ENCODE measurements around the gene ZFP36L2. TPM values are rescaled to one million over a fixed set of nuclear protein-coding genes. Genes with fewer than 3 reads are reported as not detected.

ZFP36L2 gene
- total and polyA plus RNA-seq, 9 of the 15 experiments (the other 6 are each of a cell fraction or from before 2014, with no cell fraction given): 4.1 to 60.6 (median 20.3) TPM

GRCh38 chr2:43226955-43227829 is 786 bp upstream of the ZFP36L2 start (continued):
- TF ChIP-seq, protein P1, sequence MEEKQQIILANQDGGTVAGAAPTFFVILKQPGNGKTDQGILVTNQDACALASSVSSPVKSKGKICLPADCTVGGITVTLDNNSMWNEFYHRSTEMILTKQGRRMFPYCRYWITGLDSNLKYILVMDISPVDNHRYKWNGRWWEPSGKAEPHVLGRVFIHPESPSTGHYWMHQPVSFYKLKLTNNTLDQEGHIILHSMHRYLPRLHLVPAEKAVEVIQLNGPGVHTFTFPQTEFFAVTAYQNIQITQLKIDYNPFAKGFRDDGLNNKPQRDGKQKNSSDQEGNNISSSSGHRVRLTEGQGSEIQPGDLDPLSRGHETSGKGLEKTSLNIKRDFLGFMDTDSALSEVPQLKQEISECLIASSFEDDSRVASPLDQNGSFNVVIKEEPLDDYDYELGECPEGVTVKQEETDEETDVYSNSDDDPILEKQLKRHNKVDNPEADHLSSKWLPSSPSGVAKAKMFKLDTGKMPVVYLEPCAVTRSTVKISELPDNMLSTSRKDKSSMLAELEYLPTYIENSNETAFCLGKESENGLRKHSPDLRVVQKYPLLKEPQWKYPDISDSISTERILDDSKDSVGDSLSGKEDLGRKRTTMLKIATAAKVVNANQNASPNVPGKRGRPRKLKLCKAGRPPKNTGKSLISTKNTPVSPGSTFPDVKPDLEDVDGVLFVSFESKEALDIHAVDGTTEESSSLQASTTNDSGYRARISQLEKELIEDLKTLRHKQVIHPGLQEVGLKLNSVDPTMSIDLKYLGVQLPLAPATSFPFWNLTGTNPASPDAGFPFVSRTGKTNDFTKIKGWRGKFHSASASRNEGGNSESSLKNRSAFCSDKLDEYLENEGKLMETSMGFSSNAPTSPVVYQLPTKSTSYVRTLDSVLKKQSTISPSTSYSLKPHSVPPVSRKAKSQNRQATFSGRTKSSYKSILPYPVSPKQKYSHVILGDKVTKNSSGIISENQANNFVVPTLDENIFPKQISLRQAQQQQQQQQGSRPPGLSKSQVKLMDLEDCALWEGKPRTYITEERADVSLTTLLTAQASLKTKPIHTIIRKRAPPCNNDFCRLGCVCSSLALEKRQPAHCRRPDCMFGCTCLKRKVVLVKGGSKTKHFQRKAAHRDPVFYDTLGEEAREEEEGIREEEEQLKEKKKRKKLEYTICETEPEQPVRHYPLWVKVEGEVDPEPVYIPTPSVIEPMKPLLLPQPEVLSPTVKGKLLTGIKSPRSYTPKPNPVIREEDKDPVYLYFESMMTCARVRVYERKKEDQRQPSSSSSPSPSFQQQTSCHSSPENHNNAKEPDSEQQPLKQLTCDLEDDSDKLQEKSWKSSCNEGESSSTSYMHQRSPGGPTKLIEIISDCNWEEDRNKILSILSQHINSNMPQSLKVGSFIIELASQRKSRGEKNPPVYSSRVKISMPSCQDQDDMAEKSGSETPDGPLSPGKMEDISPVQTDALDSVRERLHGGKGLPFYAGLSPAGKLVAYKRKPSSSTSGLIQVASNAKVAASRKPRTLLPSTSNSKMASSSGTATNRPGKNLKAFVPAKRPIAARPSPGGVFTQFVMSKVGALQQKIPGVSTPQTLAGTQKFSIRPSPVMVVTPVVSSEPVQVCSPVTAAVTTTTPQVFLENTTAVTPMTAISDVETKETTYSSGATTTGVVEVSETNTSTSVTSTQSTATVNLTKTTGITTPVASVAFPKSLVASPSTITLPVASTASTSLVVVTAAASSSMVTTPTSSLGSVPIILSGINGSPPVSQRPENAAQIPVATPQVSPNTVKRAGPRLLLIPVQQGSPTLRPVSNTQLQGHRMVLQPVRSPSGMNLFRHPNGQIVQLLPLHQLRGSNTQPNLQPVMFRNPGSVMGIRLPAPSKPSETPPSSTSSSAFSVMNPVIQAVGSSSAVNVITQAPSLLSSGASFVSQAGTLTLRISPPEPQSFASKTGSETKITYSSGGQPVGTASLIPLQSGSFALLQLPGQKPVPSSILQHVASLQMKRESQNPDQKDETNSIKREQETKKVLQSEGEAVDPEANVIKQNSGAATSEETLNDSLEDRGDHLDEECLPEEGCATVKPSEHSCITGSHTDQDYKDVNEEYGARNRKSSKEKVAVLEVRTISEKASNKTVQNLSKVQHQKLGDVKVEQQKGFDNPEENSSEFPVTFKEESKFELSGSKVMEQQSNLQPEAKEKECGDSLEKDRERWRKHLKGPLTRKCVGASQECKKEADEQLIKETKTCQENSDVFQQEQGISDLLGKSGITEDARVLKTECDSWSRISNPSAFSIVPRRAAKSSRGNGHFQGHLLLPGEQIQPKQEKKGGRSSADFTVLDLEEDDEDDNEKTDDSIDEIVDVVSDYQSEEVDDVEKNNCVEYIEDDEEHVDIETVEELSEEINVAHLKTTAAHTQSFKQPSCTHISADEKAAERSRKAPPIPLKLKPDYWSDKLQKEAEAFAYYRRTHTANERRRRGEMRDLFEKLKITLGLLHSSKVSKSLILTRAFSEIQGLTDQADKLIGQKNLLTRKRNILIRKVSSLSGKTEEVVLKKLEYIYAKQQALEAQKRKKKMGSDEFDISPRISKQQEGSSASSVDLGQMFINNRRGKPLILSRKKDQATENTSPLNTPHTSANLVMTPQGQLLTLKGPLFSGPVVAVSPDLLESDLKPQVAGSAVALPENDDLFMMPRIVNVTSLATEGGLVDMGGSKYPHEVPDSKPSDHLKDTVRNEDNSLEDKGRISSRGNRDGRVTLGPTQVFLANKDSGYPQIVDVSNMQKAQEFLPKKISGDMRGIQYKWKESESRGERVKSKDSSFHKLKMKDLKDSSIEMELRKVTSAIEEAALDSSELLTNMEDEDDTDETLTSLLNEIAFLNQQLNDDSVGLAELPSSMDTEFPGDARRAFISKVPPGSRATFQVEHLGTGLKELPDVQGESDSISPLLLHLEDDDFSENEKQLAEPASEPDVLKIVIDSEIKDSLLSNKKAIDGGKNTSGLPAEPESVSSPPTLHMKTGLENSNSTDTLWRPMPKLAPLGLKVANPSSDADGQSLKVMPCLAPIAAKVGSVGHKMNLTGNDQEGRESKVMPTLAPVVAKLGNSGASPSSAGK (IDR thresholded peaks at IDR 0.05): no peak
- no peak for TF ChIP-seq ZNF512 (tag; IDR thresholded peaks at IDR 0.05)
- no peak for TF ChIP-seq KDM2B (CRISPR knock-in tag; IDR thresholded peaks at IDR 0.05)
- TF ChIP-seq ZNF197 (CRISPR knock-in tag; IDR thresholded peaks at IDR 0.05; ENCODE audit: low read depth): no peak
- no peak for TF ChIP-seq BCOR (IDR thresholded peaks at IDR 0.05)
- TF ChIP-seq CREBBP (IDR thresholded peaks at IDR 0.05; ENCODE audit: low read depth, low read length): no peak
- TF ChIP-seq TSC22D4 (tag; IDR thresholded peaks at IDR 0.05): no peak
- no peak for TF ChIP-seq TCF15 (CRISPR knock-in tag; IDR thresholded peaks at IDR 0.05)
- TF ChIP-seq DDX20 (tag; IDR thresholded peaks at IDR 0.05; ENCODE audit: low read depth): no peak
- TF ChIP-seq ZNF778 (CRISPR knock-in tag; IDR thresholded peaks at IDR 0.05): no peak
- no peak; the same call in 1 of the 2 replicates for TF ChIP-seq TEAD4 (IDR thresholded peaks at IDR 0.05; ENCODE audit: low read length)
- no peak for TF ChIP-seq TEAD4 (CRISPR knock-in tag; IDR thresholded peaks at IDR 0.05; ENCODE audit: borderline replicate concordance)
- no peak for TF ChIP-seq ASH1L (IDR thresholded peaks at IDR 0.05; ENCODE audit: borderline replicate concordance, low read depth, partially characterized antibody)
- no peak for TF ChIP-seq KLF6 (CRISPR knock-in tag; IDR thresholded peaks at IDR 0.05; ENCODE audit: borderline replicate concordance)

Data from K562 (cell line).